ENCODE data around the gene GOSR2. TPM values are rescaled to one million over a fixed set of nuclear protein-coding genes. Genes with fewer than 3 reads are reported as not detected.
"Not testable (repeated sequence)": the region's sequence is repeated elsewhere in the genome, so short reads cannot be mapped to it uniquely, and the experiment has no call there.

The GOSR2 gene
- total RNA-seq, 1 experiment from 2014 or later, result 43.2 TPM

GRCh38 chr17:46917516-46917915, 5.4 kb upstream of the GOSR2 start:
- in situ Hi-C loops (cut with HindIII; ENCODE audit: low pct_unique_long_range_greater_than_20kb, low sequenced_read_pairs), result no loop called here

DNA sequence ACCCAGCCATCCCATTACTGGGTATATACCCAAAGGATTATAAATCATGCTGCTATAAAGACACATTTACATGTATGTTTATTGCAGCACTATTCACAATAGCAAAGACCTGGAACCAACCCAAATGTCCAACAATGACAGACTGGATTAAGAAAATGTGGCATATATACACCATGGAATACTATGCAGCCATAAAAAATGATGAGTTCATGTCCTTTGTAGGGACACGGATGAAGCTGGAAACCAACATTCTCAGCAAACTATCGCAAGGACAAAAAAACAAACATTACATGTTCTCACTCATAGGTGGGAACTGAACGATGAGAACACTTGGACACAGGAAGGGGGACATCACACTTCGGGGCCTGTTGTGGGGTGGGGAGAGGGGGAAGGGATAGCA, 998 bp upstream of the GOSR2 start:
- DNase-seq (ENCODE audit: low read depth), result not testable (repeated sequence)

More at GRCh38 chr17:46917516-46917915, 5.4 kb upstream of the GOSR2 start:
- no peak for DNase-seq (ENCODE audit: low read depth)

GRCh38 chr17:46922487-46922803, 515 bp upstream of the GOSR2 start:
- in situ Hi-C loops (cut with HindIII; ENCODE audit: low pct_unique_long_range_greater_than_20kb, low sequenced_read_pairs), result no loop called here
- DNase-seq (ENCODE audit: low read depth), result no peak

More for the DNA sequence above, 998 bp upstream of the GOSR2 start:
- in situ Hi-C loops (cut with HindIII; ENCODE audit: low pct_unique_long_range_greater_than_20kb, low sequenced_read_pairs), result not testable (repeated sequence)

DNA sequence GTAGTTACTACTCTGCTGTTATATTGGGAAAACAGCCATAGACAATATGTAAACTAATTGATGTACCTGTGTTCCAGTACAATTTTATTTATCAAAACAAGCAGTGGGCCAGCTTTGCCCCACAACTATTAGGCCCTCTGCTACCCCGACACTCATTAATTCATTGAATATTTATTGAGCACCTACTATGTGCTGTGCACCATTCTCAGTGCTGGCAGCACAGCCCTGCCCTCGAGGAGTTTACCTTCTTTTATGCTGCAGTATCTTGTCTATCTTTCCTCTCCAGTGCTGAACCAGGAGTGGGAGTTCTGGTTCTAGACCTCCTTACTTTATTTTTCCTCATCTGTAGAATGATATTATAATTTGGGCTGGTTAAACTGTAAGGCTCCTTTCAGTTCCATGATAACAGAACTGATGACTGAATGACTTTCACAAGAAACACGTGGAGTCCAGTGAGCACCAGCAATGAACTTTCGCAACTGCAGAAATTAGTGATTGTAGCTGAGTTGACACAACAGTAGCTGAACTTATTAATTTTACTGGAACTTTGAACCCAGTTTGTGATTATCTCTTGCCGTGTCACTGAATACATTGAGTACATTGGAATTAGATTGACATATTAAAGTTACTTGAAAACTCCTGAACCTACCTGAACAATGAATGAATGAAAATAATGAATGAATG, 2.4 kb downstream of the GOSR2 start:
- no peak for DNase-seq (ENCODE audit: low read depth)
- in situ Hi-C loops (cut with HindIII; ENCODE audit: low pct_unique_long_range_greater_than_20kb, low sequenced_read_pairs), result no loop called here

GRCh38 chr17:46928467-46929261, 5.7 kb downstream of the GOSR2 start:
- DNase-seq (ENCODE audit: low read depth), result no peak
- in situ Hi-C loops (cut with HindIII; ENCODE audit: low pct_unique_long_range_greater_than_20kb, low sequenced_read_pairs), result no loop called here

- DNase-seq (ENCODE audit: low read depth), result peak; percentile 74
- in situ Hi-C loops (cut with HindIII; ENCODE audit: low pct_unique_long_range_greater_than_20kb, low sequenced_read_pairs), result no loop called here
Observed at GRCh38 chr17:46929413-46929812, 6.5 kb downstream of the GOSR2 start.

GRCh38 chr17:46930051-46930450, 7.1 kb downstream of the GOSR2 start:
- in situ Hi-C loops (cut with HindIII; ENCODE audit: low pct_unique_long_range_greater_than_20kb, low sequenced_read_pairs), result no loop called here
- no peak for DNase-seq (ENCODE audit: low read depth)

- DNase-seq (ENCODE audit: low read depth), result no peak
- in situ Hi-C loops (cut with HindIII; ENCODE audit: low pct_unique_long_range_greater_than_20kb, low sequenced_read_pairs), result no loop called here
Observed at GRCh38 chr17:46931596-46931995, 8.6 kb downstream of the GOSR2 start.

DNA sequence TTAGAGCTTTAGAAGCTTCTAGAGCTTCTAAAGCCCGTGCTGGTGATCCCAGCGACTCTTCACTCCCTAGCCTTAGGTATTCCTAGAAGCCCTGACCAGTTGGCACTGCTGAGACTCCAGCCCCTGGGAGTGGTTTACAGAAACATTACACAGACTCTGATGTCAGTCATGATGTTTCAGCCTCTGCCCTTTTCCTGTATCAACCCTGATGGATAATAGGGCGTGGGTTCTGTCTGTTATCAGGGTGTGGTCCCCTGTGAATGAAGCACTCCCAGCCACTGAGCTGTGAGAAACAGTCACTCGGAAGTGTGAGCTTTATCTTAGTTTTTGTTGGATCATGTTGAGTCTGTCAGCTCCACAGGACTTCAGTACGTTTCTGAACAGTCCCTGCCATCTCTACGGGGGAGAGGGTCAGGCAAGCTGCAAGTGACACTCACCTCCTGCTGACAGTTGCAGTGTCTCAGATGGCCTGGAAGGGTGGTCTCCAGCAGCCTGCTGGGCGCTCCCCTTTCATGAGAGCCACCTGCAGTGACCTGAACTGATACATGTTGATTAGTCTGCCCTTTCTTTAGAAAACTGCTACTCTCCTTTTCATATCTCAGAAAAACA, 12.8 kb downstream of the GOSR2 start:
- in situ Hi-C loops (cut with HindIII; ENCODE audit: low pct_unique_long_range_greater_than_20kb, low sequenced_read_pairs), result no loop called here

DNA sequence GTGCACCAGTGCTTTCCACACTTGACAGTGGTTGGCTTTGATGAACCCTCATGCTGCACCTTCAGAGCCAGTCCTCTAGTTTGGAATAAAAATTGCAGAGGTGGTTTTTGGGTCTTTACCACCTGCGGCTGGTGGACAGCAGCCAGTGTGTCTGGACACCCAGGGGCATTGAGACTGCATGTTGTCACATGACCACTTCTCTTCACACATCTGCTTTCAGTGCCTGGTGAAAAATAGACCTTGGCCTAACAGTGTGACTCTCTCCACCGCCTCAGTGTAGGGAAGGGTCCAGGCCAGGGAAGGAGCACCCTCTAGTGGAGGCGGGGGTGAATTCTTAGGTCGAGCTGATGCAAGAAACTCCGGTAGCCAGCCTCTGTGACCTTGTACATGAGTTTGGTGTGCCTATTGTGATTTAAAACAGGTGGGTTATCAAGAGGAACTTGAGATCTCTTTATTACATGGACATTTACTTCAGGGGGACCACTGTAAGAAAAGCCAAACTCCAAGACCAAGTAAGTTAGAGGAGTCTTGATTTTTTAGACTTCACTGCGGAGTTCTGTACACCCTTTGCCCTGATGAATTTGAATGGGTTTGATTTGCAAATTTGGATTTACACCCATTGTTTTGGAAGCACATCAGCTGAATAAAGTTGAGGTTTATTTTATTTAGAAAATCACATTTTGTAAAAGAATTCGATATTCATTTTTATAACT, 17.9 kb downstream of the GOSR2 start:
- peak; percentile 66 for DNase-seq (ENCODE audit: low read depth)

More for the DNA sequence above, 12.8 kb downstream of the GOSR2 start:
- DNase-seq (ENCODE audit: low read depth), result peak; percentile 54

DNA sequence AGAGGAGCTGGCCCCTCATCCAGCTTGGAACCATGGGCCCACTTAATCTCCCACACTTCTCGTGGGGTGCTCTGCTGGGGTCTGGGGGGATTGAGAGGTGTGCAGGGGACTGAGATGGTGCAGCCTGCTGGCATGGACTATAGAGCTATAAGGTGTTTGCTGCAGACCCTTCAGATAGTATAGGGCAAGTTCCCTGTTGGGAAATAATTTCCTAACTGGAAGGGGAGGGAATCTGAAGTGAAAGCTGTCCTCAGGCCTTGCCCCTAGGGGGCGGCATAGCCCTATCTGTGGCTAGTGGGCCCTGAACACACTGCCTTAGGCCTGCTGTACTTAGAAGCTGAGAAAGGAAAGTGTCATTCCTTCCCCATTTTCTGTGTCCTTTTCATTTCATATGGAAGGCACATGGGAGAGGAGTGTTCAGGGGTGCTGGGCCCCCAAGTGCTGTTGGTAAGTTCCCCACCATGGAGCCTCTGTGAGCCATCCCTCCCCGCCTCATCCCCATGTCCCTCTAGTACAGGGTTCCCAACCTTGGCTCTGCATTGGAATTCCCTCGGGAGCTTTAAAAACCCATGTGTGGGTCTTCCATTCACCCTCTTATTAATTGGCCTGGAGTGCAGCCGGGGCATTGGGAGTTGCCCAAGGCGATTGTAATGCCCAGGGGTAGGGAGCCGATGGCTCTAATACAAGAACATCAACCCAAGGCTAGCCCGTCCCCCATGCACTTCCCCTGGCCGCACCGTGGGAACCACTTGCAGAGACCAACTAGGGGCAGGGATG, 19.7 kb downstream of the GOSR2 start:
- in situ Hi-C loops (cut with HindIII; ENCODE audit: low pct_unique_long_range_greater_than_20kb, low sequenced_read_pairs), result no loop called here
- peak; percentile 49 for DNase-seq (ENCODE audit: low read depth)

More for the DNA sequence above, 17.9 kb downstream of the GOSR2 start:
- in situ Hi-C loops (cut with HindIII; ENCODE audit: low pct_unique_long_range_greater_than_20kb, low sequenced_read_pairs), result no loop called here

- in situ Hi-C loops (cut with HindIII; ENCODE audit: low pct_unique_long_range_greater_than_20kb, low sequenced_read_pairs), result no loop called here
- no peak for DNase-seq (ENCODE audit: low read depth)
Observed at GRCh38 chr17:46943218-46943500, 20.2 kb downstream of the GOSR2 start.

- DNase-seq (ENCODE audit: low read depth), result no peak
- in situ Hi-C loops (cut with HindIII; ENCODE audit: low pct_unique_long_range_greater_than_20kb, low sequenced_read_pairs), result no loop called here
Observed at GRCh38 chr17:46943501-46944393, 20.8 kb downstream of the GOSR2 start.

- DNase-seq (ENCODE audit: low read depth), result no peak
- in situ Hi-C loops (cut with HindIII; ENCODE audit: low pct_unique_long_range_greater_than_20kb, low sequenced_read_pairs), result no loop called here
Observed at GRCh38 chr17:46944931-46945330, 22.0 kb downstream of the GOSR2 start.

DNA sequence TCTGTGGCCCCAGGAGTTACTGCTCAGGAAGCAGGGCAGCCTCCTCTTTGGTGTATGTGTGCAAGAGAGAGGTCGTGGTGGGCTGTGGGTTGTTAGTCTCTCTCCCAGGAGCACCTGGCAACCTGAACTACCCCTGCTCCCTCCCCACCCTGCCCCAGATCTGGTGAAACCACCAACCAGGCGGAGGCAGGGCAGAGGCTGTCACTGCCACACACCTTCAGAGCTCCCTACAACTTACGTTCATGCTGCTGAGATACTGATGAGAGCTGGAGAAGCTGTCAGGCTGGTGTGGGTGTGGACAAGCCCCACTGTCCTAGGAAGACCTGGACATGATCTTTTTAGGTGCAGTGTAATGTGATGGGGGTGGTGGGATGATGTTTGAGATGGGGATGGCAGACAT, 24.3 kb downstream of the GOSR2 start:
- DNase-seq (ENCODE audit: low read depth), result no peak
- in situ Hi-C loops (cut with HindIII; ENCODE audit: low pct_unique_long_range_greater_than_20kb, low sequenced_read_pairs), result no loop called here

DNA sequence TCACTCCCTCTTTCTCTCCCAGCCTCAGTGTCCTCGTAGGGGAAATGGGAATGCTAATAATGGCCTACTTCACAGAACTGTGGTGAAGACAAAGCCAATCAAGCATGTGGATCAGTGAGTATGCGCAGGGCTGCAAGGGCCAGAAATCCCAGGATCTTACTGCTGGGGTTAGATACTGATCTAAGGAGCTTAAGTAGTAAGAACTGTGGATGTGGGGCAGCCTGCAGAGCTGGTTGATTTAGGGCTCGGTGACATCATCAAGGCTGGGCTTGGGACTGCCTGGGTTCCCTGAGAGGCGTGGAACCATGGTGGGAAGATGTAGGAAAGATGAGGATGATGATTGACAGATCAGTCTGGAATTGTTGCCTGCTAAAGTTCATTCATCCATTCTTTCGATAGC, 25.6 kb downstream of the GOSR2 start:
- in situ Hi-C loops (cut with HindIII; ENCODE audit: low pct_unique_long_range_greater_than_20kb, low sequenced_read_pairs), result no loop called here
- no peak for DNase-seq (ENCODE audit: low read depth)

Measured in Caki2 (cell line).